HFF-Myc (cell line): ENCODE measurements around the gene SELENOM.
A peak's percentile ranks its signal among the peaks of the same experiment; 100 is the strongest.

ENCODE experiments used
- DNase-seq: peaks from one replicate; pipeline ENCODE4 v3.0.0-alpha.2; 2011; ENCODE audit warnings: low read depth; ENCODE audit errors: extremely low read depth
- H3K4me3 ChIP-seq: replicated peaks from 2 replicates; pipeline ENCODE4 v1.5.1; 2011; ENCODE audit warnings: low read depth, mild to moderate bottlenecking, control low read depth, low read length
- CTCF ChIP-seq: IDR thresholded peaks from 2 replicates; pipeline ENCODE4 v1.5.1; 2012; ENCODE audit warnings: mild to moderate bottlenecking, low read depth, low read length, control low read depth; ENCODE audit errors: missing control alignments

SELENOM gene

GRCh38 chr22:31089160-31090100 is 17.9 kb downstream of the SELENOM start:
- peak; percentile 83 for TF ChIP-seq CTCF
- DNase-seq = no peak
- no peak overlapping the region for H3K4me3 ChIP-seq

- no peak for TF ChIP-seq CTCF
- H3K4me3 ChIP-seq = no peak overlapping the region
- DNase-seq = no peak
Measured at GRCh38 chr22:31088233-31088986, 19.0 kb downstream of the SELENOM start.

- no peak for TF ChIP-seq CTCF
- H3K4me3 ChIP-seq = no peak overlapping the region
- DNase-seq = no peak
Measured at GRCh38 chr22:31087744-31088215, 19.6 kb downstream of the SELENOM start.

GRCh38 chr22:31086703-31087330 is 20.6 kb downstream of the SELENOM start:
- no peak overlapping the region for H3K4me3 ChIP-seq
- no peak for TF ChIP-seq CTCF
- no peak for DNase-seq

GRCh38 chr22:31085928-31086327 is 21.4 kb downstream of the SELENOM start:
- no peak for DNase-seq
- H3K4me3 ChIP-seq = peak overlapping the region; percentile 72; the same call in 1 of the 2 replicates
- TF ChIP-seq CTCF = no peak

- no peak for DNase-seq
- no peak for TF ChIP-seq CTCF
- H3K4me3 ChIP-seq = peak overlapping the region; percentile 72
Measured at GRCh38 chr22:31085493-31085824, 21.9 kb downstream of the SELENOM start.
